Effector memory CD8-positive, alpha-beta T cell (primary cell): Measurements from ENCODE around the gene ABHD13.
"Not testable (repeated sequence)": the region's sequence is repeated elsewhere in the genome, so short reads cannot be mapped to it uniquely, and the experiment has no call there.

Experiments
- ATAC-seq: fragments of 150-1000 bp; cut with Tn5 transposase; replicated peaks from 2 replicates; pipeline ENCODE4 v1.10.0; 2021; ENCODE audit warnings: mild to moderate bottlenecking, moderate library complexity
- DNase-seq, 3 experiments: peaks; one replicate each; pipeline ENCODE4 v3.0.0; 2021
- H3K27ac Mint-ChIP-seq, 2 donors: one replicate each; pipeline ENCODE4 v1.8.0; 2022; ENCODE audit warnings: mild to moderate bottlenecking in 2 of 2, mixed read lengths in 2 of 2, moderate library complexity in 2 of 2
- H3K27me3 Mint-ChIP-seq, 2 donors: one replicate each; pipeline ENCODE4 v1.8.0; 2022; ENCODE audit warnings: mixed read lengths in 2 of 2
- H3K36me3 Mint-ChIP-seq: one replicate; pipeline ENCODE4 v1.8.0; 2022; ENCODE audit warnings: mild to moderate bottlenecking, moderate library complexity, mixed read lengths; ENCODE audit not compliant: insufficient read depth
- H3K4me1 Mint-ChIP-seq, 2 donors: one replicate each; pipeline ENCODE4 v1.8.0; 2022; ENCODE audit warnings: low read depth in 2 of 2, mixed read lengths in 2 of 2
- H3K4me3 Mint-ChIP-seq, 2 donors: one replicate each; pipeline ENCODE4 v1.8.0; 2022; ENCODE audit warnings: mild to moderate bottlenecking in 2 of 2, mixed read lengths in 2 of 2, moderate library complexity in 2 of 2
- H3K9me3 Mint-ChIP-seq, 2 donors: one replicate each; pipeline ENCODE4 v1.8.0; 2022; ENCODE audit warnings: mixed read lengths in 2 of 2

The ABHD13 gene

DNA sequence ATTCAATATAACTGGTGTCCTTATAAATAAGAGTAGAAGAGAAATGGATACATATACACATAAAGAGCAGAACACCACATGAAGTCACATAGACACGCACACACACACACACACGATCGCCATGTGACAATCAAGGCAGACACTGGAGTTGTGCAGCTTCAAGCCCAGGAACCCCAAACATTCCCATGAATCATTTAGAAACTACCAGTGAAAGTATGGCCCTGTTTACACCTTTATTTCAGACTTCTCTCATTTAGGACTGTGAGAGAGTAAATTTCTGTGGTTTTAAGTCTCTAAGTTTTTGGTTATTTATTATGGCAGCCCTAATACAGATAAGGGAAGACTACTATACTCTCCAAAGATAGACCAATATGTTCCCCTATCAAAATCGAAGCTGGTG lies 31.0 kb downstream of the ABHD13 start:
- Mint-ChIP-seq H3K36me3 (peaks cover 3% of the 10 kb centered on the region), H3K9me3 (peaks cover 6 to 16% of the 10 kb centered on the region in 2 donors)

DNA sequence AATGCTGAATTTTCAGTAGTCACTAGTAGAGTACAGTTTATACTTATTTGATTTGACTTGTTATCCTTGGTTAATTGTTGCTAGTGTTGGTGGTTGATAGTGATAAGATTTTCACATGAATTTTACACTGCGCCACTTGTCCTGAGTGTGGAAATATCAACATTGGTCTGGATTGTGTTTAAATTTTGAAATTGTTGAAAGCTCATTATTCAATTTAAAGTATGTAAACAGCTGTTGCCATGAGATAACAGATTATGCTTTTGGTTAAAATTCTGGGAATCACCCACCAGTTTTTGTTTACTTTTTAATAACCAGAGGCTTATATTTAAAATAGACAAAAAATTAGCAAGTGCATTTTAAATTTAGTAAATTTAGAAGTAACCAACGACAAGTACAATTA lies 39.1 kb downstream of the ABHD13 start:
- H3K4me1 Mint-ChIP-seq, result no peaks in the 10 kb centered on the region
- H3K36me3 Mint-ChIP-seq, result no peaks in the 10 kb centered on the region
- DNase-seq (no peak), ATAC-seq (no peak)
- no peaks in the 10 kb centered on the region for H3K9me3 Mint-ChIP-seq
- no peak overlapping the region for H3K27ac Mint-ChIP-seq
- H3K4me3 Mint-ChIP-seq, result no peak overlapping the region
- H3K27me3 Mint-ChIP-seq, result no peaks in the 10 kb centered on the region

More for the DNA sequence above, 31.0 kb downstream of the ABHD13 start:
- H3K27ac Mint-ChIP-seq, result no peak overlapping the region
- ATAC-seq (no peak), DNase-seq (no peak)
- H3K4me3 Mint-ChIP-seq, result no peak overlapping the region
- H3K4me1 Mint-ChIP-seq, result no peaks in the 10 kb centered on the region
- H3K27me3 Mint-ChIP-seq, result no peaks in the 10 kb centered on the region

GRCh38 chr13:108263621-108264355 lies 45.6 kb downstream of the ABHD13 start:
- no peak overlapping the region for H3K27ac Mint-ChIP-seq
- DNase-seq (no peak), ATAC-seq (no peak)
- H3K9me3 Mint-ChIP-seq, result no peaks in the 10 kb centered on the region
- H3K27me3 Mint-ChIP-seq, result no peaks in the 10 kb centered on the region
- H3K36me3 Mint-ChIP-seq, result no peaks in the 10 kb centered on the region
- H3K4me1 Mint-ChIP-seq, result peaks cover 0 to 6% of the 10 kb centered on the region in 2 donors
- H3K4me3 Mint-ChIP-seq, result no peak overlapping the region

DNA sequence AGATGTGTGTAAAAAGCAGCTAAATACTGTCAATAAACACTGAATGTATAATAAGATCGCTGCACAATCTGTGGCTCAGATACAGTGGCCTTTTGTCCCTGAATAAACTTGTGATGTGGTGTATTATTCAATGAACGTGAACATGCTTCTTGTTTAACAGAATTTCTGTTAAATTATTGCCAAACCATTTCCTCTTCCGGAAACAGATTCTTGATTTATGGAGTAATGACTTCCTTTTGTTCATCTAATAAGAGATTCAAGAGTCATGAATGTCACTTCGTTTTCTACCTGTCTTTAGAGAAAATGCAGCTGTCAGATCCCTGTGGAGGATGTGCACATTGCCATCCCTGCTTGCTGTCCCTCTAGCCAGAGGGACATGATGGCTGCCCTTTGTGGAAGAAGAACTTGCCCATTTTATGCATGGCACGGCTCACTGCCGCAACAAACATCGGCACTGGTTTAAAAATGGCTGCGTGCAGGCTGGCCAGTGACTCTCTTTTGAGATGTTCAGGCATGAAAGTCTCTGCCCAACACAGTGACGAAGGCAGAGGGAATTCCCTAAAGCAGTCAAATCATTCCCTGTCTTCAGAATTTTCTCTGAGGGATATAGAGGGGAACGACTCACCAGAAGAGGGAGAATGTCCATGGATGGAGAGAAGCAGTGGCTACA lies 48.3 kb downstream of the ABHD13 start:
- Mint-ChIP-seq H3K36me3 (no peaks in the 10 kb centered on the region), H3K27me3 (no peaks in the 10 kb centered on the region), H3K4me3 (peak overlapping the region in 1 of 2 donors; percentile 31), H3K27ac (peak overlapping the region in 1 of 2 donors; percentile 50), H3K4me1 (peaks cover 18 to 20% of the 10 kb centered on the region in 2 donors), H3K9me3 (no peaks in the 10 kb centered on the region)
- DNase-seq (no peak), ATAC-seq (no peak)

GRCh38 chr13:108267347-108267746 lies 49.2 kb downstream of the ABHD13 start:
- no peaks in the 10 kb centered on the region for H3K27me3 Mint-ChIP-seq
- no peak for ATAC-seq
- DNase-seq, result no peak
- peaks cover 18 to 20% of the 10 kb centered on the region in 2 donors for H3K4me1 Mint-ChIP-seq
- no peaks in the 10 kb centered on the region for H3K36me3 Mint-ChIP-seq
- H3K4me3 Mint-ChIP-seq, result no peak overlapping the region
- no peaks in the 10 kb centered on the region for H3K9me3 Mint-ChIP-seq
- H3K27ac Mint-ChIP-seq, result peak overlapping the region; percentile 17 to 44

DNA sequence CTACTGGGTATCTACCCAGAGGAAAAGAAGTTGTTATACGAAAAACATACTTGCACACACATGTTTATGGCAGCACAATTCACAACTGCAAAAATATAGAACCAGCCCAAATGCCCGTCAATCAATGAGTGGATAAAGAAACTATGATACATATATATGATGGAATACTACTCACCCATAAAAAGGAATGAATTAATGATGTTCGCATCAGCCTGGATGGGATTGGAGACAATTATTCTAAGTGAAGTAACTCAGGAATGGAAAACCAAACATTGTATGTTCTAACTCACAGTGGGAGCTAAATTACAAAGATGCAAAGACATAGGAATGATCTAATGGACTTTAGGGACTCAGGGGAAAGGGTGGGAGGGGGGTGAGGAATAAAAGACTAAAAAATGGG lies 49.7 kb downstream of the ABHD13 start:
- Mint-ChIP-seq H3K4me1 (peaks cover 18 to 20% of the 10 kb centered on the region in 2 donors), H3K27ac (peak overlapping the region; percentile 17 to 44)
- not testable (repeated sequence) for H3K9me3 Mint-ChIP-seq, H3K27me3 Mint-ChIP-seq, H3K4me3 Mint-ChIP-seq, H3K36me3 Mint-ChIP-seq, DNase-seq, ATAC-seq

DNA sequence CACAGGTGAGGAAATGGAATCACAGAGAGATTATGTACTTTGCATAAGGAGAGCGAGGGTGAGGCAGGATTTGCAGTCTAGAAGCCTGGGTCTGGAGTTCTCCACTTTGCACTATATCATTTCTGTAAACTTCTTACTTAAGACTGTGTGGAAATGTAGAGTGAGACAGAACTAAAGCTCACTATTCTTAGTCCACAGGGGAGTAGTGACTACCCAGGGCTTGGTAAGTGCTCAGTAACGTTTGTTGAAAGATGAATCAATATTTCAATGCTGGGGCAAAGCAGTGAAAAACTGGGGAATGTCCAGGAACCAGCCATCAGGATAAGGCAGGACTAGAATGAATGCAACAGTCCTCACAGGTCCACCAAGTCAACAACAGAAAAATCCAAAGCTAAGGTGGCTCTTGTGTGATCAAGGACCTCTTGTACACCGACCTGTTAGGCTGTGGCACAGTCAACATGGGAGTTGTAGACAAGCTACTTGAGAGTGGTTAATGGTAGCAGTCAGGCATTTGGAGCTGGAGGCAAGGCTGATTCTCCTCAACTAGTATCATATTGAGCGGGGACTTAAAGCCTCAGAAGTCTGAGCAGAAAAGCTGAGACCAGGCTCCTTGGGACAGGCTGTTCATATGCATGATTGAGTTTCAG lies 50.4 kb downstream of the ABHD13 start:
- peaks cover 18 to 20% of the 10 kb centered on the region in 2 donors for H3K4me1 Mint-ChIP-seq
- H3K9me3 Mint-ChIP-seq, result no peaks in the 10 kb centered on the region
- H3K27ac Mint-ChIP-seq, result peak overlapping the region; percentile 92
- H3K4me3 Mint-ChIP-seq, result no peak overlapping the region
- ATAC-seq, result no peak
- no peaks in the 10 kb centered on the region for H3K27me3 Mint-ChIP-seq
- no peaks in the 10 kb centered on the region for H3K36me3 Mint-ChIP-seq
- DNase-seq, result no peak

- H3K9me3 Mint-ChIP-seq, result no peaks in the 10 kb centered on the region
- ATAC-seq (peak; percentile 76), DNase-seq (peak; percentile 5 to 19 (median 17))
- peak within 1 kb of the TSS; percentile 85 for H3K4me3 Mint-ChIP-seq
- H3K27ac Mint-ChIP-seq, result peak within 1 kb of the TSS; percentile 92
- no peaks in the 10 kb centered on the region for H3K36me3 Mint-ChIP-seq
- peaks cover 18 to 20% of the 10 kb centered on the region in 2 donors for H3K4me1 Mint-ChIP-seq
- H3K27me3 Mint-ChIP-seq, result no peaks in the 10 kb centered on the region
These were observed 51.6 kb downstream of the ABHD13 start, which contains the start of gene TNFSF13B for GRCh38 chr13:108269601-108270328. Gene TNFSF13B (plus strand): TSS chr13:108269718. CDS start chr13:108269896, 178 bp downstream.

DNA sequence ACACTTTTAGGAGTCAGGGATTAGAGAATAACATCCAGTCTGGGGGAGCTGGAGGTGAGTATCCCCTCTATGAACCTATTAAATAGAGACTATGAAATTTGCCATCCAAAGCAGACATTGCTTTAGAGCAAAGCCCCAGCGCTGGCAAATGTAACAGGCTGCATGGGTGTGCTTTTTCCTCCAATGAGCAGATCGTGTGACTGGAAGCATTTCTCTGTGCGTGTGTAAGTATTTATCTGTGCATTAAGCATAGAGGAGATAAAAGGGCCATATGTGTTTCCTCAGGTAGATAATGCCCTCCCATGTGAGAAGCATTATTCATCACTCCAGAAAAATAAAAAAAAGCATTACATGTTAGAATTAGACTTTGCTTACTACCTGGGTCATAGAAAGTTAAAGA lies 52.2 kb downstream of the ABHD13 start:
- peaks cover 18 to 20% of the 10 kb centered on the region in 2 donors for H3K4me1 Mint-ChIP-seq
- peak overlapping the region; percentile 92 for H3K27ac Mint-ChIP-seq
- ATAC-seq, result peak; percentile 14
- no peak for DNase-seq
- no peaks in the 10 kb centered on the region for H3K9me3 Mint-ChIP-seq
- H3K27me3 Mint-ChIP-seq, result no peaks in the 10 kb centered on the region
- peak overlapping the region; percentile 85 for H3K4me3 Mint-ChIP-seq
- no peaks in the 10 kb centered on the region for H3K36me3 Mint-ChIP-seq

GRCh38 chr13:108272333-108272732 lies 54.1 kb downstream of the ABHD13 start:
- ATAC-seq (no peak), DNase-seq (no peak)
- Mint-ChIP-seq H3K4me3 (peak overlapping the region in 1 of 2 donors; percentile 19), H3K36me3 (no peaks in the 10 kb centered on the region), H3K27ac (no peak overlapping the region), H3K27me3 (no peaks in the 10 kb centered on the region), H3K9me3 (no peaks in the 10 kb centered on the region), H3K4me1 (peaks cover 14 to 18% of the 10 kb centered on the region in 2 donors)

- Mint-ChIP-seq H3K4me3 (no peak overlapping the region), H3K27ac (no peak overlapping the region), H3K27me3 (no peaks in the 10 kb centered on the region), H3K36me3 (no peaks in the 10 kb centered on the region), H3K9me3 (no peaks in the 10 kb centered on the region), H3K4me1 (peaks cover 14 to 18% of the 10 kb centered on the region in 2 donors)
- no peak for DNase-seq
- ATAC-seq, result no peak
These were observed 55.4 kb downstream of the ABHD13 start for GRCh38 chr13:108273429-108274118.

DNA sequence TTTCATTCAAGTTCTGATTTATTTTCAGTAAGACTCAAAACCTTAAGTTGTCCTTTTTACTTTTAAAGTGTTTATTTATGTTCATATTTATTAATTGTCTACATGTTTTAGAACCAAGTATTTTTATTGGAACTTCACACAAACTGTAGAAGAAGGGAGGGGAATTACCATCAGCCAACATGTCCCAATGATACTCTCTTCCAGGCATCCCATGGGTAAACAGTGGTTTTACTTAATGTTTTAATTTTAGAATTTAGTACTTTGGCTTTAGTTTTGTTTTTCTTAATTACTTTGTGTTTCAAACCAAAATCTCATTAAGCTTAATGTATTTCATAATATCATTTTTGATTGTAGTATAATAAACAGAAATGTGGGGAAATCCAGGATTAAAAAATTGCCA lies 56.5 kb downstream of the ABHD13 start:
- Mint-ChIP-seq H3K27ac (no peak overlapping the region), H3K4me1 (peaks cover 10 to 11% of the 10 kb centered on the region in 2 donors), H3K27me3 (no peaks in the 10 kb centered on the region), H3K9me3 (no peaks in the 10 kb centered on the region), H3K4me3 (no peak overlapping the region), H3K36me3 (no peaks in the 10 kb centered on the region)
- DNase-seq, result no peak
- no peak for ATAC-seq

- Mint-ChIP-seq H3K4me1 (peaks cover 0 to 2% of the 10 kb centered on the region in 2 donors), H3K36me3 (no peaks in the 10 kb centered on the region), H3K27ac (no peak overlapping the region), H3K27me3 (no peaks in the 10 kb centered on the region), H3K4me3 (no peak overlapping the region), H3K9me3 (no peaks in the 10 kb centered on the region)
- DNase-seq, result no peak
- ATAC-seq, result no peak
These were observed 57.9 kb downstream of the ABHD13 start for GRCh38 chr13:108276060-108276459.
